Non-pigmented ciliary epithelial cell (primary cell): ENCODE results near the gene SHPK.
A peak's percentile ranks its signal among the peaks of the same experiment; 100 is the strongest.

Experiments used
- DNase-seq: peaks from one replicate; pipeline ENCODE4 v3.0.0-alpha.2; 2010; ENCODE audit warnings: low read depth

Gene SHPK

GRCh38 chr17:3627769-3628167, 8.3 kb downstream of the SHPK start:
- DNase-seq: no peak

- DNase-seq: no peak
These were observed 8.9 kb downstream of the SHPK start for GRCh38 chr17:3626831-3627768.

DNA sequence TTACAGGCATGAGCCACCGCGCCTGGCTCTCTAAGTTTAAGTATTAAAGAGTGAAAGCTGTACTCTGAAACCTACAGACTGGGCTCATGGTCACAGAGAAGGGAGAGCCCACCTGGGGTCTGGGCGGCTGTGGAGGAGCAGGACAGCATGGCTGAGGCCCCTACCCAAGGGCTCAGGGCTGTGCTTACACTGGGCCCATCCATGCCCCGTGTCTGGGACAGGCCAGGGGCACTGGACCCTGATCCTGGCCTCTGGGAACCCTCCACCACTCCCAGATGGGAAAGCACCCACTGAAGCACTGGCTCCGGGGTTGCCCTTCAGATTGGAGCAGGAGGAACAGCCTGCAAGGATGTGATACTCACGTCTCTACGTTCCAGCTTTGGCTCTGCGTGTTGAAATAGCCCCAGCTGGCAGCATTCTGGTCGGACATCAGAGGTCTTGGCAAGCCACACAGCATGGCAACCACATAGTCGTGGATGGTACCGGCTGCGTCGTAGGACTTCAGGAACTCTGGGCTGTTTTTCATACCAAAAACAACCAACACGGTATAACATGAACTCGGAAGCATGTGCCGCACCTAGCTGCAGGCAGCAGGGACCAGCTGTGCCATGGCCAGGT, 13.0 kb downstream of the SHPK start:
- no peak for DNase-seq

- DNase-seq: no peak
These were observed 14.8 kb downstream of the SHPK start for GRCh38 chr17:3621146-3621720.

- DNase-seq: no peak
These were observed 20.7 kb downstream of the SHPK start for GRCh38 chr17:3615160-3615870.

- no peak for DNase-seq
These were observed 22.9 kb downstream of the SHPK start for GRCh38 chr17:3613124-3613523.

GRCh38 chr17:3610523-3610922, 25.5 kb downstream of the SHPK start:
- no peak for DNase-seq

GRCh38 chr17:3609689-3610088, 26.4 kb downstream of the SHPK start:
- DNase-seq: no peak

GRCh38 chr17:3603870-3604259, 32.2 kb downstream of the SHPK start:
- DNase-seq: no peak

GRCh38 chr17:3603119-3603869, 32.8 kb downstream of the SHPK start:
- peak; percentile 48 for DNase-seq

GRCh38 chr17:3602499-3602898, 33.6 kb downstream of the SHPK start:
- DNase-seq: no peak

- DNase-seq: no peak
These were observed 35.4 kb downstream of the SHPK start for GRCh38 chr17:3600529-3601205.

DNA sequence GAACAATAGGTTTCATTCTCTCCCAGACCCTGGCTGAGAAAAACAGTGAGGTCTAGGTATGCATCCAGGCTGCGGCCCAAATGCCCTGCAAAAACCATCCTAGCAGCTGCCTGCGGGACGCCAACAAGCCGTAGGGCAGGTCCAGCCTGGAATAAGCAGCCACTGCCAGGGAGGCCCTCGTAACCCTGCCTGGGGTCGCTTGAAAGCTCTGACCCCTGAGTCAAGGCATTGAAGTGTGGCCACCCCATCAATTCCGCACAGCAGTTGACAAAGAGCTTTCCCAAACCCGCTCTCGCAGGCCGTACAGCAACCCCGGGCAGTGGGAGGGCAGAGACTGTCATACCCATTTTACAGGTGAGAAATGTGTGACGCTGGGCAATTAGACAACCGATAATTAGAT, 38.0 kb downstream of the SHPK start:
- DNase-seq: no peak

- DNase-seq: no peak
These were observed 39.1 kb downstream of the SHPK start for GRCh38 chr17:3596804-3597464.

- no peak for DNase-seq
These were observed 41.1 kb downstream of the SHPK start for GRCh38 chr17:3594976-3595375.

DNA sequence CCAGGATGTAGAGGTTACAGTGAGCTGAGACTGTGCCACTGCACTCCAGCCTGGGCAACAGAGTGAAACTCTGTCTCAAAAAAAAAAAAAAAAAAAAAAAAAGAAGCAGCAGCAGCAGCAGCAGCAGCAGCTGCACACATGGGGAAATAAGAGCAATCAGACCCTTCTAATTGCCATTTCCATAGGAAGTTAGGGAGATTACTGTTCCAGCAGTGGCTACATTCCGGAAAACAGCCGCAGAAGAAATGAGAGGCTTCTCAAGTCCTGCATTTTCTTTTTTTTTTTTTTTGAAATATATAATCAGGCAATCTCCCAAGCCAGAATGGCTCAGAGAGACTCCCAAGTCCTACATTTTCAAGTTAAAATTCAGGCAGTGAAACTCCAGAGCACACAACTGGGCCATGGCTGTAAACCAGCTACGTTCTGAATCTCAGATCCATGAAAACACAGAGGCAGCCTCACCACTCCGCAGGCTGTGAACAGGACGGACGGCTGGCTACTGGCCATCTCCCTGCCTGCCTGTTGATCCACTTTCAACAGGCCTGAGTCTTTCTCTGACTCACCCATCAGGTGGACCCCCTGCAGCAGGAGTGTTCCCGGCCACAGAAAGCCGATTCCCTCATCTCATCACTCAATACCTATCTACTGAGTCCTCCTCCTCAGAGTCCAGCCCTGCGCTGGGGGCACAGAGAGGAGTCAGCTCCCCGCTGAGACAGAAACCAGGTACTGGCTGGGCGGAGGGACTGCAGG, 41.8 kb downstream of the SHPK start:
- DNase-seq: peak; percentile 65

- no peak for DNase-seq
These were observed 42.7 kb downstream of the SHPK start for GRCh38 chr17:3593384-3593783.

GRCh38 chr17:3592216-3592860, 43.7 kb downstream of the SHPK start:
- DNase-seq: no peak

DNA sequence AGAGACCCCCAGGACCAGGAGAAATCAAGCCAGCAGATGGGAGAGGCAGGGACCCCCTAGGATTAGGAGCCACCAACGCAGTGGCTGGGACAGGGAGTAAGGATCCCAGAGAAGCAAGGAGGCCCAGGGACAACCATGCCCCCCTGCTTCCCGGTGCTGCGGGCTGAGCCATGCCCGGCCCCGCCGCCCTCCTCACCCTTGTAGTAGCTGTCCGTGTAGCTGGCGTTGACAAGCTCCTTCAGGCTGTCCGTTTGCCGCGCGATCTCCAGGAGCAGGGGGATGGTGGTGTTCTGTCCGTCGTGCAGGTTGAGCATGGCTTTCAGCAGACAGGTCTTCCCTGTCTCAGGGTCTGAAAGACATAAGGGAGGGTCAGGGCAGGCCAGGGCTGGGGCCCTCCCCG, 45.3 kb downstream of the SHPK start:
- DNase-seq: no peak
